WTC11 (cell line): Measurements from ENCODE around the gene EGLN1. TPM values are rescaled to one million over a fixed set of nuclear protein-coding genes. Genes with fewer than 3 reads are reported as not detected.

Experiments
- ATAC-seq: fragments of 200-7000 bp; cut with Tn5 transposase; 2 replicates; pipeline ENCODE4 v1.10.0; 2021; ENCODE audit warnings: mild to moderate bottlenecking, moderate library complexity
- CTCF ChIA-PET: fragments of 300-600 bp; sonication (Branson Sonifier 250); formaldehyde crosslinking; loops from one replicate; lab custom pipeline; 2021; ENCODE audit warnings: antibody characterized with exemption; lab: Charles Lee
- POLR2A ChIA-PET: fragments of 350-600 bp; sonication (Branson Sonifier 250); formaldehyde crosslinking; loops from one replicate; lab custom pipeline; 2021; ENCODE audit warnings: antibody characterized with exemption; lab: Charles Lee
- DNase-seq: peaks from one replicate; pipeline ENCODE4 v3.0.0; 2021; ENCODE audit warnings: low spot score
- H3K27ac Mint-ChIP-seq: 2 replicates; pipeline ENCODE4 v1.8.0; 2021; ENCODE audit warnings: mixed read lengths
- H3K27me3 Mint-ChIP-seq: 2 replicates; pipeline ENCODE4 v1.8.0; 2021; ENCODE audit warnings: low read depth, mild to moderate bottlenecking, moderate library complexity, mixed read lengths
- H3K36me3 Mint-ChIP-seq: 2 replicates; pipeline ENCODE4 v1.8.0; 2021; ENCODE audit warnings: mixed read lengths
- H3K4me1 Mint-ChIP-seq: 2 replicates; pipeline ENCODE4 v1.8.0; 2022; ENCODE audit warnings: mixed read lengths
- H3K4me3 Mint-ChIP-seq: 2 replicates; pipeline ENCODE4 v1.8.0; 2021; ENCODE audit warnings: mild to moderate bottlenecking, moderate library complexity, mixed read lengths
- H3K9me3 Mint-ChIP-seq: 2 replicates; pipeline ENCODE4 v1.8.0; 2021; ENCODE audit warnings: mixed read lengths
- ARID4B ChIP-seq: sonication (generic); formaldehyde crosslinking; IDR thresholded peaks from 2 replicates; pipeline ENCODE4 v1.8.0; 2023; ENCODE audit warnings: missing genetic modification reagents, mild to moderate bottlenecking, borderline replicate concordance
- CREB1 ChIP-seq: sonication (generic); formaldehyde crosslinking; IDR thresholded peaks from 2 replicates; pipeline ENCODE4 v1.8.0; 2023; ENCODE audit warnings: mild to moderate bottlenecking, missing genetic modification reagents
- CREM ChIP-seq: sonication (generic); formaldehyde crosslinking; IDR thresholded peaks from 2 replicates; pipeline ENCODE4 v1.8.1; 2022; ENCODE audit warnings: mild to moderate bottlenecking, missing genetic modification reagents, moderate library complexity
- CTCF ChIP-seq: fragments of 200-600 bp; IDR thresholded peaks from 2 replicates; pipeline ENCODE4 v1.8.0; 2022; ENCODE audit warnings: antibody characterized with exemption
- FOXK1 ChIP-seq: sonication (generic); formaldehyde crosslinking; IDR thresholded peaks from 2 replicates; pipeline ENCODE4 v1.8.0; 2022; ENCODE audit warnings: mild to moderate bottlenecking, moderate library complexity, missing genetic modification reagents
- FOXP1 ChIP-seq: sonication (generic); formaldehyde crosslinking; IDR thresholded peaks from 2 replicates; pipeline ENCODE4 v1.8.0; 2022; ENCODE audit warnings: missing genetic modification reagents, mild to moderate bottlenecking, moderate library complexity, borderline replicate concordance
- GRHL2 ChIP-seq: fragments of 250-450 bp; sonication (Bioruptor Pico); IDR thresholded peaks from 2 replicates; pipeline ENCODE4 v1.8.0; 2022; ENCODE audit warnings: mild to moderate bottlenecking, moderate library complexity; ENCODE audit not compliant: insufficient replicate concordance, severe bottlenecking
- GTF2I ChIP-seq: fragments of 250-450 bp; sonication (Bioruptor Pico); conservative IDR thresholded peaks from 2 replicates; pipeline ENCODE4 v1.4.0; 2021; ENCODE audit warnings: mild to moderate bottlenecking
- MAX ChIP-seq: sonication (generic); formaldehyde crosslinking; IDR thresholded peaks from 2 replicates; pipeline ENCODE4 v1.8.0; 2022; ENCODE audit warnings: mild to moderate bottlenecking, missing genetic modification reagents
- MLX ChIP-seq: sonication (generic); formaldehyde crosslinking; IDR thresholded peaks from 2 replicates; pipeline ENCODE4 v1.8.1; 2023; ENCODE audit warnings: mild to moderate bottlenecking, missing genetic modification reagents, moderate library complexity
- NFATC4 ChIP-seq: fragments of 250-450 bp; sonication (Bioruptor Pico); IDR thresholded peaks from 2 replicates; pipeline ENCODE4 v1.9.0; 2021; ENCODE audit warnings: mild to moderate bottlenecking
- NFE2L1 ChIP-seq: sonication (generic); formaldehyde crosslinking; IDR thresholded peaks from 2 replicates; pipeline ENCODE4 v1.8.1; 2023; ENCODE audit warnings: missing genetic modification reagents
- PRDM15 ChIP-seq: sonication (generic); formaldehyde crosslinking; IDR thresholded peaks from 2 replicates; pipeline ENCODE4 v1.8.0; 2022; ENCODE audit warnings: missing genetic modification reagents
- RELA ChIP-seq: sonication (generic); formaldehyde crosslinking; IDR thresholded peaks from 2 replicates; pipeline ENCODE4 v1.8.1; 2022; ENCODE audit warnings: missing genetic modification reagents, mild to moderate bottlenecking, borderline replicate concordance
- SMAD4 ChIP-seq: sonication (generic); formaldehyde crosslinking; IDR thresholded peaks from 2 replicates; pipeline ENCODE4 v1.8.0; 2022; ENCODE audit warnings: mild to moderate bottlenecking, missing genetic modification reagents
- TEAD4 ChIP-seq: sonication (generic); formaldehyde crosslinking; IDR thresholded peaks from 2 replicates; pipeline ENCODE4 v1.8.0; 2022; ENCODE audit warnings: mild to moderate bottlenecking, missing genetic modification reagents
- ZBTB43 ChIP-seq: sonication (generic); formaldehyde crosslinking; IDR thresholded peaks from 2 replicates; pipeline ENCODE4 v1.8.1; 2023; ENCODE audit warnings: mild to moderate bottlenecking, missing genetic modification reagents
- ZNF423 ChIP-seq: fragments of 250-450 bp; sonication (Bioruptor Pico); IDR thresholded peaks from 2 replicates; pipeline ENCODE4 v2.1.2; 2022; ENCODE audit warnings: mild to moderate bottlenecking, moderate library complexity
- total RNA-seq: library from RNA; stranded (reverse); gene quantifications from 3 replicates; pipeline ENCODE4 v1.2.3, GENCODE V29; 2021

The EGLN1 gene
- total RNA-seq, 1 experiment from 2014 or later = 13.7 TPM

- Mint-ChIP-seq H3K27me3 (peaks cover 60% of the 10 kb centered on the region), H3K9me3 (no peaks in the 10 kb centered on the region), H3K4me1 (peaks cover 46% of the 10 kb centered on the region), H3K27ac (no peak overlapping the region; the same call in 1 of the 2 replicates), H3K4me3 (peak overlapping the region; percentile 80), H3K36me3 (no peaks in the 10 kb centered on the region)
- DNase-seq (peak; percentile 45), ATAC-seq (peak; percentile 3)
- ChIA-PET POLR2A (interaction anchor here (0.6 kb wide), 1 partner anchor 1499 kb away, joined by 3 read pairs; no protein-coding TSS in a partner anchor), CTCF (interaction anchor here (0.8 to 1.2 kb wide), 3 partner anchors 105 to 335 kb away, joined by 3 to 4 read pairs (median 3); no protein-coding TSS in a partner anchor)
- TF ChIP-seq ZNF423 (CRISPR knock-in tag) = no peak
- TF ChIP-seq ZBTB43 (CRISPR knock-in tag) = 0 out of 2 replicates have a peak, but pooled peaks have one; percentile 26
- TF ChIP-seq CREB1 = no peak
- TF ChIP-seq CTCF = no peak
- 0 out of 2 replicates have a peak, but pooled peaks have one; percentile 18 for TF ChIP-seq FOXK1 (CRISPR knock-in tag)
- no peak for TF ChIP-seq TEAD4 (CRISPR knock-in tag)
- TF ChIP-seq SMAD4 (CRISPR knock-in tag) = no peak
- no peak for TF ChIP-seq GRHL2 (CRISPR knock-in tag)
- no peak for TF ChIP-seq NFATC4 (CRISPR knock-in tag)
- no peak for TF ChIP-seq MAX (CRISPR knock-in tag)
- TF ChIP-seq ARID4B (CRISPR knock-in tag) = 0 out of 2 replicates have a peak, but pooled peaks have one; percentile 55
- TF ChIP-seq GTF2I (CRISPR knock-in tag) = no peak
- TF ChIP-seq RELA = no peak
- TF ChIP-seq PRDM15 (CRISPR knock-in tag) = no peak
- no peak for TF ChIP-seq CREM (CRISPR knock-in tag)
- TF ChIP-seq FOXP1 (CRISPR knock-in tag) = peak; percentile 48; the same call in 1 of the 2 replicates
- TF ChIP-seq MLX (CRISPR knock-in tag) = no peak
- TF ChIP-seq NFE2L1 (CRISPR knock-in tag) = no peak
These were observed 1.0 kb downstream of the EGLN1 start for GRCh38 chr1:231420959-231421545.
